ENCODE results near the gene CBR4. TPM values are rescaled to one million over a fixed set of nuclear protein-coding genes. Genes with fewer than 3 reads are reported as not detected.
A peak's percentile ranks its signal among the peaks of the same experiment; 100 is the strongest.

The CBR4 gene
- total RNA-seq, 1 experiment from 2014 or later: 12.6 TPM

GRCh38 chr4:169009286-169010124 is 550 bp downstream of the CBR4 start:
- peak overlapping the region; percentile 71 for H2AFZ ChIP-seq (ENCODE audit: low read length)
- H3F3A ChIP-seq (ENCODE audit: low read length, unreplicated experiment): peaks cover 4% of the 10 kb centered on the region
- peaks cover 5% of the 10 kb centered on the region; the same call in 1 of the 2 replicates for H3K36me3 ChIP-seq (ENCODE audit: low read depth, low read length)
- peak overlapping the region; percentile 98 for H3K9ac ChIP-seq (ENCODE audit: low read length)
- intact Hi-C loops (cut with micrococcal nuclease): loop anchor here (1.0 to 5.0 kb wide), 4 partner anchors 61 to 258 kb away; no protein-coding TSS in a partner anchor
- H4K20me1 ChIP-seq (ENCODE audit: low read length): no peaks in the 10 kb centered on the region
- TF ChIP-seq EZH2phosphoT487 (IDR thresholded peaks at IDR 0.05; ENCODE audit: borderline replicate concordance, low read length): no peak
- TF ChIP-seq EZH2 (IDR thresholded peaks at IDR 0.05; ENCODE audit: low read length, unreplicated experiment): no peak
- TF ChIP-seq, protein P1, sequence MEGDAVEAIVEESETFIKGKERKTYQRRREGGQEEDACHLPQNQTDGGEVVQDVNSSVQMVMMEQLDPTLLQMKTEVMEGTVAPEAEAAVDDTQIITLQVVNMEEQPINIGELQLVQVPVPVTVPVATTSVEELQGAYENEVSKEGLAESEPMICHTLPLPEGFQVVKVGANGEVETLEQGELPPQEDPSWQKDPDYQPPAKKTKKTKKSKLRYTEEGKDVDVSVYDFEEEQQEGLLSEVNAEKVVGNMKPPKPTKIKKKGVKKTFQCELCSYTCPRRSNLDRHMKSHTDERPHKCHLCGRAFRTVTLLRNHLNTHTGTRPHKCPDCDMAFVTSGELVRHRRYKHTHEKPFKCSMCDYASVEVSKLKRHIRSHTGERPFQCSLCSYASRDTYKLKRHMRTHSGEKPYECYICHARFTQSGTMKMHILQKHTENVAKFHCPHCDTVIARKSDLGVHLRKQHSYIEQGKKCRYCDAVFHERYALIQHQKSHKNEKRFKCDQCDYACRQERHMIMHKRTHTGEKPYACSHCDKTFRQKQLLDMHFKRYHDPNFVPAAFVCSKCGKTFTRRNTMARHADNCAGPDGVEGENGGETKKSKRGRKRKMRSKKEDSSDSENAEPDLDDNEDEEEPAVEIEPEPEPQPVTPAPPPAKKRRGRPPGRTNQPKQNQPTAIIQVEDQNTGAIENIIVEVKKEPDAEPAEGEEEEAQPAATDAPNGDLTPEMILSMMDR (conservative IDR thresholded peaks at IDR 0.05; ENCODE audit: low read depth, low read length): no peak
- CTCF ChIA-PET: interaction anchor here (0.7 to 0.8 kb wide), 3 partner anchors 61 to 161 kb away, joined by 4 to 10 read pairs (median 6); no protein-coding TSS in a partner anchor
- H3K9me2 ChIP-seq (replicated peaks; ENCODE audit: low read length): no peaks in the 10 kb centered on the region
- H3K27ac ChIP-seq (ENCODE audit: low read length): peak overlapping the region; percentile 98
- TSS peak; percentile 78 for BruUV-seq (replicated peaks)
- ATAC-seq (peak; percentile 34), DNase-seq (peak; percentile 67)
- H3K27me3 ChIP-seq (ENCODE audit: low read length): no peaks in the 10 kb centered on the region
- no peaks in the 10 kb centered on the region for H3K9me3 ChIP-seq (ENCODE audit: low read length)
- peak overlapping the region; percentile 96 for H3K4me2 ChIP-seq (ENCODE audit: low read length)
- H3K79me2 ChIP-seq (ENCODE audit: low read length): peaks cover 77% of the 10 kb centered on the region
- peaks cover 79% of the 10 kb centered on the region for H3K4me1 ChIP-seq (ENCODE audit: insufficient read depth, low read length)
- peak overlapping the region; percentile 87 for H3K4me3 ChIP-seq (ENCODE audit: low read length)
- POLR2A ChIA-PET (ENCODE audit: unreplicated experiment): interaction anchor here (0.7 to 1.0 kb wide), 5 partner anchors 58 to 354 kb away, joined by 4 to 13 read pairs (median 8); no protein-coding TSS in a partner anchor

DNA sequence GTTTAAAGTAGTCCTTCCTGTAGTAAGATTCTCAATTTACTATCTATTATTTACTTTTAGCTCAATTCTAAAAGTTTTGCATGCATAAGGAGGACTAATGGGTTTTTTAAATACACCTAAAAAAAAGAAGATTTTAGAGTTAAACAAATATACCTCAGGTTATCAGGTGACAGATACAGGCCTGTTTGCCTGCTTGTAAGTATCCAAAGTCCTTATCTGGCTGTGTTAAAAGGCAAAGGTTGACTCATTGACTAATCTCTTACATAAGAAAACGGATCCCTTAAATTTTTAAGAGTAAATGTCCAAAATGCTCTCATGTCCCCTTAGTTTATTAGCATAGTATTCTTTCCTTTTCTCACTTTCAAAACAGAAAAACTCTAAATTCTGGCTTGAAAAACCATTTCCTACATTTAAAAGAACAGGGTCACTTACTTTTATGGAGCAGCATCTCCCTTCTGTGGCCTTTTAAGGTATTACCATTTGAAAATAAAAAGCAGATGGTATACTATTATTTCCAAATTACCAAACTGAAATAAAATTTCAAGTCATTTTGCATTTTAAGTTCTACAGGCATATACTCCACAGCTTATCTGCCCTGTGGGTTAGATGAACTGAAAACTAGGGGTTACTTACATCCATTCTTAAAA is 4.5 kb downstream of the CBR4 start:
- CTCF ChIA-PET: no interaction called here
- ATAC-seq: no peak
- TF ChIP-seq EZH2phosphoT487 (IDR thresholded peaks at IDR 0.05; ENCODE audit: borderline replicate concordance, low read length) (no peak), EZH2 (IDR thresholded peaks at IDR 0.05; ENCODE audit: low read length, unreplicated experiment) (no peak)
- TF ChIP-seq, protein P1 (conservative IDR thresholded peaks at IDR 0.05; ENCODE audit: low read depth, low read length): peak; percentile 61; the same call in 1 of the 2 replicates

More for the DNA sequence above, 4.5 kb downstream of the CBR4 start:
- no peak overlapping the region for H2AFZ ChIP-seq (ENCODE audit: low read length)
- BruUV-seq (replicated peaks): no TSS peak
- no peak for DNase-seq
- H3K9me3 ChIP-seq (ENCODE audit: low read length): no peaks in the 10 kb centered on the region
- POLR2A ChIA-PET (ENCODE audit: unreplicated experiment): no interaction called here
- H3K9ac ChIP-seq (ENCODE audit: low read length): no peak overlapping the region
- no peaks in the 10 kb centered on the region for H3F3A ChIP-seq (ENCODE audit: low read length, unreplicated experiment)
- intact Hi-C loops (cut with micrococcal nuclease): loop anchor here (1.0 kb wide), 1 partner anchor 82 kb away; no protein-coding TSS in a partner anchor
- H3K4me2 ChIP-seq (ENCODE audit: low read length): 0 out of 2 replicates have a peak overlapping the region, but pooled peaks have one; percentile 32
- peaks cover 42% of the 10 kb centered on the region for H3K4me1 ChIP-seq (ENCODE audit: insufficient read depth, low read length)
- H3K79me2 ChIP-seq (ENCODE audit: low read length): peaks cover 44% of the 10 kb centered on the region
- no peak overlapping the region for H3K27ac ChIP-seq (ENCODE audit: low read length)
- H3K4me3 ChIP-seq (ENCODE audit: low read length): no peak overlapping the region
- H3K36me3 ChIP-seq (ENCODE audit: low read depth, low read length): peaks cover 13% of the 10 kb centered on the region; the same call in 1 of the 2 replicates
- no peaks in the 10 kb centered on the region for H3K27me3 ChIP-seq (ENCODE audit: low read length)
- H4K20me1 ChIP-seq (ENCODE audit: low read length): no peaks in the 10 kb centered on the region
- H3K9me2 ChIP-seq (replicated peaks; ENCODE audit: low read length): no peaks in the 10 kb centered on the region

Data from PC-3 (cell line).